Adipocyte (in vitro differentiated cells): ENCODE data around the gene RYR3.

Experiments used
- DNase-seq: peaks from one replicate; pipeline ENCODE4 v3.0.0-alpha.2; 2015; ENCODE audit warnings: low read depth
- H3K27me3 ChIP-seq: replicated peaks from 2 replicates; pipeline ENCODE4 v1.7.0; 2013; ENCODE audit warnings: mild to moderate bottlenecking, low read length, moderate library complexity; ENCODE audit not compliant: control insufficient read depth, insufficient read depth
- H3K36me3 ChIP-seq: 2 replicates; pipeline ENCODE4 v1.7.0; 2013; ENCODE audit warnings: low read length, mild to moderate bottlenecking, moderate library complexity; ENCODE audit not compliant: control insufficient read depth, insufficient read depth, severe bottlenecking
- H3K4me1 ChIP-seq: 2 replicates; pipeline ENCODE4 v1.7.0; 2013; ENCODE audit warnings: mild to moderate bottlenecking, low read length, moderate library complexity; ENCODE audit not compliant: control insufficient read depth, insufficient read depth
- H3K4me3 ChIP-seq: 2 replicates; pipeline ENCODE4 v1.7.0; 2013; ENCODE audit warnings: mild to moderate bottlenecking, low read length, moderate library complexity
- H3K9ac ChIP-seq: 2 replicates; pipeline ENCODE4 v1.7.0; 2013; ENCODE audit warnings: mild to moderate bottlenecking, low read length, moderate library complexity
- H3K9me3 ChIP-seq: 2 replicates; pipeline ENCODE4 v1.7.0; 2013; ENCODE audit warnings: mild to moderate bottlenecking, low read length, moderate library complexity; ENCODE audit not compliant: control insufficient read depth

RYR3 gene

DNA sequence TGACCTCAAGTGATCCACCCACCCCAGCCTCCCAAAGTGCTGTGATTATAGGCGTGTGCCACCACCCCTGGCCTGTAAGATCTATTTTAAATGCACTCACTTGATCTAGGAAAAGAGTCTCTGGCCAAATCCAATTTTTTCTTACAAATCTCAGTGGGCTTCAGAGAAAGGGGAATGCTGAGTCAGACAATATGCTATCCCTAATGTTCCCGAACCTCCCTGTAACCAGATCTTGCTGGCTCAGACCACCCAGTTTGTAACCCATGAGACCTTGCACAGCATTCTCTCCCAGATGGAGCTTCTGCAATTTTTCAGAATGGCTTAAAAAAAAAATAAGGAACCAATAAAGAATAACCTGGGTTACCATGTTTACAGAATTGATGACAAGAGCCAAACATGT, 205.8 kb downstream of the RYR3 start:
- Histone ChIP-seq H3K27me3 (peaks cover 37% of the 10 kb centered on the region), H3K9me3 (no peaks in the 10 kb centered on the region), H3K36me3 (no peaks in the 10 kb centered on the region), H3K4me3 (no peak overlapping the region), H3K9ac (no peak overlapping the region), H3K4me1 (no peaks in the 10 kb centered on the region)
- no peak for DNase-seq

DNA sequence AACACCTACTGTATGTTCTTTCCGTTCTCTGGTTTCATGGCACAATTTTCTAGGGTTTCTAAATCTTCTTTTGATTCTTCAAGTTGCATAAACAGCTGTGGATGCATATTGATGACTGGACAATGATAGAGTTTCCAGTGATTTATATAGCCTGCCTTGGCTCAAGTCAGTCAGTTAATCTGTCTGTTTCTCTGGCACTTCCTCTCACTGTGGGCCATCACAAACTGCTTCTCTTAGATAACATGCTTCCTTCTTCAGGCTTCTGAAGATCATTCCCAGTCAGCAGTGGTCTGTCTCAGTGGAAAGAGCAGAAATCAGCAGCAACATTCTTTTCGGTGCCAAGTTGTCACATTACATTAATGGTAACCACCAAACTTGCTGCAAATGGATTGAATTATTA, 207.2 kb downstream of the RYR3 start:
- DNase-seq = no peak
- Histone ChIP-seq H3K36me3 (no peaks in the 10 kb centered on the region), H3K4me3 (no peak overlapping the region), H3K27me3 (peaks cover 34% of the 10 kb centered on the region), H3K4me1 (no peaks in the 10 kb centered on the region), H3K9ac (no peak overlapping the region), H3K9me3 (no peaks in the 10 kb centered on the region)

DNA sequence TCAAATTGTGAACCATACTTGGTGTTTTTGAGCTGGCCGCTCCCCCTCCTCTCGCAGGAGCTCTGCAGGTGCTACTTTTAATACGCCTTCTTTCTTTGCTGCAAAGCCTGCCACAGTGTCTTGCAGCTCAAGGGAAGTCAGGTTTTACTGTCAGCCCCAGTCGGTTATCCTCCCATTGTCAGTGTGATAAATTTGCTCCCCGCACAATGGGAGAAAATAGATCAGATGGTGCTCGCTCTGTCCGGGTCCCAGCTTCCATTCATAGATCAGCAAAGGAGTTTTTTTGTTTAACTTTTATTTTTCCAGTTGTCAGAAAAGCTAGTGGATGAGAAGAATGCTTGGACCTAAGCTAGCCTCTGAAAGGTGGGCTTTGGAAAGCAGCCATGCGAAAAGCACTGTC, 207.7 kb downstream of the RYR3 start:
- peaks cover 32% of the 10 kb centered on the region for H3K27me3 ChIP-seq
- H3K9me3 ChIP-seq = no peaks in the 10 kb centered on the region
- no peaks in the 10 kb centered on the region for H3K4me1 ChIP-seq
- DNase-seq = no peak
- no peak overlapping the region for H3K9ac ChIP-seq
- no peaks in the 10 kb centered on the region for H3K36me3 ChIP-seq
- no peak overlapping the region for H3K4me3 ChIP-seq

DNA sequence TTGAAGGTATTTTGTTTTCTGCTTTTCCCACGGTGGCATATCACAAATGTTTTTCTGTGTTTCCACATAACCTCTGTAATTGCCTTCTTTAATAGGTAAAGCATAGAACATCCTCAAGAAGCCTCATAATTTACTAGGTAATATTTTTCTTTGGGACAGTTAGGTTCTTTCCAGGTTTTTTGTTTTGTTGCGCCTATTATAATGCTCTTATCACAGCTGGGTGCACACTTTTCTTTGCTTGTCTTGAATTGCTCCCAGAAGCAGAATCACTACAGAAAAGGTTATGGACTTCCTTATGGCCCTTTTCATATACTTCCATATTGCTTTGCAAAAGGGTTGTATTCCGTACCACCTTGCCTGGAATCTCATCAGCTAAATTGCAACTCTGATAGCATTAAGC, 213.5 kb downstream of the RYR3 start:
- no peaks in the 10 kb centered on the region for H3K36me3 ChIP-seq
- no peaks in the 10 kb centered on the region for H3K9me3 ChIP-seq
- no peak overlapping the region for H3K9ac ChIP-seq
- peaks cover 25% of the 10 kb centered on the region for H3K27me3 ChIP-seq
- no peaks in the 10 kb centered on the region for H3K4me1 ChIP-seq
- H3K4me3 ChIP-seq = no peak overlapping the region
- no peak for DNase-seq

DNA sequence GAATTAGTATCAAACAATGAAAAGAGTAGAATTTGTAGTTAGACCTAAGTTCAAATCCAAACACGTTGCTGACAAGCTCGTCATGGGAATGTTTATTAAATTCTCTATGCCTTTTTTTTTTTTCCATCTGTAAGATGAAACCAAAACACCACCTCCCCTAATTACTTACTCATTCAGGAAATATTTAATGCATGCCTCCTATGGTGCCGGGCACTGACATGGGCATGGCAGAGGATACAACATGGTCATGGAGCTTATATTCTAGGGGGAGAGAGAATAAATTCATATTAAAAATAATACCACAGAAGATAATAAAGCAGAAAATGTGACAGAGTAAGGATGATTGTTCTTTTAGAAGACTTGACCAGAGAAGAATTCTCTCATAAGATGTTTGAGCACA, 215.8 kb downstream of the RYR3 start:
- H3K9me3 ChIP-seq = no peaks in the 10 kb centered on the region
- H3K4me1 ChIP-seq = no peaks in the 10 kb centered on the region
- H3K4me3 ChIP-seq = no peak overlapping the region
- H3K9ac ChIP-seq = no peak overlapping the region
- DNase-seq = no peak
- peaks cover 21% of the 10 kb centered on the region for H3K27me3 ChIP-seq
- H3K36me3 ChIP-seq = no peaks in the 10 kb centered on the region

DNA sequence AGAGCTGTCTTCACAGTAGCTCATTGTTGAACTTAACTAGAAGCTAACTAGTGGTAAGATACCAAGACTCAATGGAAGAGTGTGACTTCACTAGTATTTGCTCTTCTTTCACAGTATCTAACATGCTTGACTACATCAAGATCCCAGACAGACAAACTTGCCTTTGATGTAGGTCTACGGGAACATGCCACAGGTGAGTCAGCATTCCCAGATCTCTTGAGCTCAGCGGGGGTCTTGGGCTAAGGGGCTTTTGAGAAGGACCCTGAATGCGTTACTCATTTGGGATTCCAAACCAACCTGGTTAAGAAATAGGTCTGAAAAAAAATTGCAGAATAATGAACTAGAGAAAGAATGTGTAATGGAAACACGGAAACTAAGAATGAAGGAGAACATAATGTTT, 222.4 kb downstream of the RYR3 start:
- H3K4me1 ChIP-seq = no peaks in the 10 kb centered on the region
- H3K4me3 ChIP-seq = no peak overlapping the region
- H3K36me3 ChIP-seq = no peaks in the 10 kb centered on the region
- no peak for DNase-seq
- H3K9ac ChIP-seq = no peak overlapping the region
- H3K27me3 ChIP-seq = peaks cover 27% of the 10 kb centered on the region
- H3K9me3 ChIP-seq = no peaks in the 10 kb centered on the region

DNA sequence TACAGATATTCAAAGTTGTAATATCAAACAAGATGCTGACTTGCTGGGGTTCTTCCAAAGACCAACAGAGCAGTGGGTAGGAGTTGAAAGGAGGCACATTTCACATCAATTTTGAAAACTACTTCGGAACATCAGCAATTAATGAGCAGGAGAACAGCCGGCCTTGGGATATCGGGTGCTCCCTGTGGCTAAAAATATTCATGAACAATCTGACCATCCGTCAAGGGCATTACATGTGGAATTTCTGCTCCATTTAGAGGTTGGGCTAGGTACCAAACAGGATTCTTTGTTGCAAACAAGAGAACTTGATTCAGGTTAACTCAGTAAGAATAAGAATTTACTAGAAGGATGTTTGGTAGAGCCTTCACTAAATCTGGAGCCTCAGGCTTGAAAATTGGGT, 223.9 kb downstream of the RYR3 start:
- no peaks in the 10 kb centered on the region for H3K36me3 ChIP-seq
- DNase-seq = no peak
- no peak overlapping the region for H3K4me3 ChIP-seq
- peaks cover 27% of the 10 kb centered on the region for H3K27me3 ChIP-seq
- no peaks in the 10 kb centered on the region for H3K9me3 ChIP-seq
- no peaks in the 10 kb centered on the region for H3K4me1 ChIP-seq
- no peak overlapping the region for H3K9ac ChIP-seq

DNA sequence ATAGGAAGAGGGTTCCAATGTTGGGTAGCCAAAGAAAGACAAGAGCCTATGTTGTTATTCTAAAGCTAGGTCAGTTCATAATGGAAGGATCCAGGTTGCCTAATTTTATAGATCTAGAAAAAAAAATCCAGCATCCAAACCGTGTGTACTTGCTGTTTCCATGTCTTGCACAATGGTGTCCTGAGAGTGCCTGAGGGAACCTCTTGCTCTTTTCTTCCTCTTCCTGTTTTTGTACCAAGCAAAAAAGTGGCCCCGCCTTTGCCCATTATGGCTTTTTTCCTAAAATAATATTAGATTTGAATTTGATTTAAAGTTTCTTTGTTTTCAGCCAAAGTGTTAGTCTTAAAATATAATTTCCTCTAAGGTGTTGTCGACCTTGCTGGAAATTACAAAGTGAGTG, 224.4 kb downstream of the RYR3 start:
- H3K9me3 ChIP-seq = no peaks in the 10 kb centered on the region
- no peak overlapping the region for H3K9ac ChIP-seq
- no peak overlapping the region for H3K4me3 ChIP-seq
- no peak for DNase-seq
- H3K36me3 ChIP-seq = no peaks in the 10 kb centered on the region
- peaks cover 23% of the 10 kb centered on the region for H3K27me3 ChIP-seq
- H3K4me1 ChIP-seq = no peaks in the 10 kb centered on the region

DNA sequence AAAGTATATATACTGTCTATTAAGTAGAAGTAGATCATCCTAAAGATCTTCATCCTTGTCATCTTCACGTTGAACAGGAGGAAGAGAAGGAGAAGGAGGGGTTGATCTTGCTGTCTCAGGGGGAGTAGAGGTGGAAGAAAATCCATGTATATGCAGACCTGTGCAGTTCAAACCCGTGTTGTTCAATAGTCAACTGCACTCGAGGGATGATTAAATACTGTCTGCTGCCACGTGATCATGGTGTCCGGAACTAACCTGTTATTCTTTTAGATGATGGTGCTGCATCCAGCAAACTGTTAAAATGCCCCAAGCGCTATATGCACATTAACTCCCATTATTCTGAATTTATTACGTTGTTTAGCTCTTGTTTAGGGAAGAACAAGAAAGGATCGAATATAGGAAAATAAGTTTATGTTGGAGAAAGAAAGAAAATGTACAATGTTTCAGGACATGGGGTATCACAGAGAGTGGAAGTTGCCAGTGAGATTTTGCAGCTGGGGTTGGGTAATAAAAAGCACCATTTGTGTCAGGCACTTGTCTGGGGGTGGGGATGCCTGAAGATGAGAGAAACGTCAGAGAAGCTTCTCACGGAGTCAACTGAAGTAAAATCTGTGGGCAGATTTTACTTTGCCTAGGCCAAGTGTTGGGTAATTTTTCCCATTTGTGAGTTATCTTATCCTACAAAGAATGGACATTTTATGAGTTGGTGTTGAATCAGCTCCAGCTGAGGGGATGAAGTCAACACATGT, 229.2 kb downstream of the RYR3 start:
- H3K9ac ChIP-seq = no peak overlapping the region
- no peak overlapping the region for H3K4me3 ChIP-seq
- H3K36me3 ChIP-seq = no peaks in the 10 kb centered on the region
- H3K9me3 ChIP-seq = peaks cover 3% of the 10 kb centered on the region
- no peaks in the 10 kb centered on the region for H3K4me1 ChIP-seq
- peaks cover 21% of the 10 kb centered on the region for H3K27me3 ChIP-seq
- no peak for DNase-seq

DNA sequence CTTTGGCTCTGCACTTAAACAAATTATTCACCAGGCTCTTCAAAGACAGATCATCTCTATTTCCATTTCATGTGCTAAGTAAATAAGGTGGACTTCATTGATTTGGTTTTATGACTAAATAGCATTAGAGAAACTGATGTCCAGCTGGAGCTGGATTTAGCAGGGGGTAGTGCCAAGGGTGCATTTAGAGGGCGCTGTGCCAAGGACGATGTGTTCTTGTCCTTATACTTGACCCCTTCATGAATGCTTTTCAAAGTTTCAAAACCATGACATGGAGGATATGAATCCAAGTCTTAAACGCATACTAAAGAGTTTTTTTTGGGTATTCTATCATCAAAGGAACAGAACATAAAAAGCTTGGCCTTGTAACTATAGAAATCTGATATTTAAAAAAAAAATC, 233.2 kb downstream of the RYR3 start:
- no peaks in the 10 kb centered on the region for H3K36me3 ChIP-seq
- DNase-seq = no peak
- no peak overlapping the region for H3K9ac ChIP-seq
- H3K9me3 ChIP-seq = peaks cover 34% of the 10 kb centered on the region
- no peaks in the 10 kb centered on the region for H3K4me1 ChIP-seq
- H3K4me3 ChIP-seq = no peak overlapping the region
- H3K27me3 ChIP-seq = peaks cover 18% of the 10 kb centered on the region

DNA sequence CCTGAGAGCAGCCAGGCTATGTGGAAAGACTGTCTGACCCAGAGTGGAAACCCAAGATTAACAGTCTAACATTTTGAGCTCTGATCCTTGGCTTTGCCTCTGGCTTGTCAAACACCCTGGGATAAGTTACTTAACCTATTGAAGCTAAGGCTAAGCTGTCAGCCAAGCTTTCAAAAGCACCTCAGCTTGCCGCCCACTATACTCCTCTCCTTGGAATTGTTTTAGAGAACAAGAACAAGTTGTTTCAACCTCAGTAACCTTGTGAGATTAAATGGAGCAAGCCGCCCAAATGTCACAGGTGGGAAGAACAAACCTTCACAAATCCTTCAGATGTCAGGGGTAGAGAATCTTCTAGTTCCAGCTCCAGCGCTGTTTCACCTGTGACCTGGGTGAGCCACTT, 235.1 kb downstream of the RYR3 start:
- no peak overlapping the region for H3K4me3 ChIP-seq
- H3K4me1 ChIP-seq = no peaks in the 10 kb centered on the region
- peaks cover 53% of the 10 kb centered on the region for H3K9me3 ChIP-seq
- peaks cover 18% of the 10 kb centered on the region for H3K27me3 ChIP-seq
- H3K36me3 ChIP-seq = no peaks in the 10 kb centered on the region
- DNase-seq = no peak
- H3K9ac ChIP-seq = no peak overlapping the region

DNA sequence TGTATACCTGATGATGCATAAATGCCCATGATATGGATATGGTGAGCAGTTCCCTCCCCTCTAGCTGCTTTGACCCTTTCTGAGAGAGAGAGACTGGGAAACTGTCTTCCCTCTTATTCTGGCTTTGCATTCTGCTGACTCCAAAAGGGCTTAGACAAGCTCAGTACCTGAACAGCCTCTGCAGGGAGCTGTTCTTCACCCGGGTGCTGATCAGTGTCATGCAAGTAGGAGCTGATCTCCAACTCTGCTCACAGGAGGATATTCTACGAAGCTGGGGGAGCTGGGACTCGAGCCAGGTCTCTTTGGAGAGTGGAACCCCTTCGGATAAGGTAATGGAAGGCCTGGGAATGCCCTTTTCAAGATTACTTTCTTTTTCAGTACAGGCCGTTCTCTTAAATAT, 237.1 kb downstream of the RYR3 start:
- Histone ChIP-seq H3K4me3 (no peak overlapping the region), H3K4me1 (no peaks in the 10 kb centered on the region), H3K9me3 (peaks cover 71% of the 10 kb centered on the region), H3K27me3 (peaks cover 18% of the 10 kb centered on the region), H3K36me3 (no peaks in the 10 kb centered on the region), H3K9ac (no peak overlapping the region)
- DNase-seq = peak; percentile 30
